Raji (cell line): ENCODE measurements around the gene ROMO1.

Experiments
- POLR2A ChIP-seq: IDR thresholded peaks from 2 replicates; pipeline ENCODE4 v1.6.1; 2011; ENCODE audit warnings: low read depth, low read length, control low read depth; ENCODE audit not compliant: insufficient read depth

The ROMO1 gene

GRCh38 chr20:35734777-35735649, 35.8 kb downstream of the ROMO1 start:
- no peak for TF ChIP-seq POLR2A

- no peak for TF ChIP-seq POLR2A
Observed at GRCh38 chr20:35735826-35736470, 36.7 kb downstream of the ROMO1 start.

- no peak for TF ChIP-seq POLR2A
Observed at GRCh38 chr20:35737865-35738333, 38.7 kb downstream of the ROMO1 start.

- no peak for TF ChIP-seq POLR2A
Observed at GRCh38 chr20:35738410-35739179, 39.4 kb downstream of the ROMO1 start.

GRCh38 chr20:35739294-35740163, 40.3 kb downstream of the ROMO1 start:
- no peak for TF ChIP-seq POLR2A

GRCh38 chr20:35741892-35742740, 42.9 kb downstream of the ROMO1 start, which contains the start of gene RBM39:
RBM39 (minus strand) TSS chr20:35742260; CDS start chr20:35740874, 1,386 bp downstream.
- TF ChIP-seq POLR2A: peak; percentile 86

GRCh38 chr20:35742741-35743523, 43.7 kb downstream of the ROMO1 start:
- peak; percentile 62 for TF ChIP-seq POLR2A

GRCh38 chr20:35743693-35744491, 44.7 kb downstream of the ROMO1 start:
- no peak for TF ChIP-seq POLR2A
